Ovary (tissue), 3 donors: ENCODE results near the gene FAM193A.

Experiments
- EP300 ChIP-seq: sonication (generic); formaldehyde crosslinking; IDR thresholded peaks from one replicate; pipeline ENCODE4 v1.6.1; 2017; ENCODE audit warnings: antibody characterized with exemption
- POLR2A ChIP-seq: fragments of 450-650 bp; IDR thresholded peaks from one replicate; pipeline ENCODE4 v1.6.1; 2017; ENCODE audit warnings: antibody characterized with exemption, mild to moderate bottlenecking, moderate library complexity
- TF ChIP-seq, protein P1 (sequence below), 3 donors: fragments of 450-650 bp in 2 of 3; fragments of 200-600 bp in 1 of 3; IDR thresholded peaks; one replicate each; pipeline versions ENCODE4 v1.5.1 to v1.8.0; 2016 to 2022; ENCODE audit warnings: antibody characterized with exemption in 3 of 3, mild to moderate bottlenecking in 1 of 3
- donor health status: DM: no; HTN: no; CAD: no.

DNA sequence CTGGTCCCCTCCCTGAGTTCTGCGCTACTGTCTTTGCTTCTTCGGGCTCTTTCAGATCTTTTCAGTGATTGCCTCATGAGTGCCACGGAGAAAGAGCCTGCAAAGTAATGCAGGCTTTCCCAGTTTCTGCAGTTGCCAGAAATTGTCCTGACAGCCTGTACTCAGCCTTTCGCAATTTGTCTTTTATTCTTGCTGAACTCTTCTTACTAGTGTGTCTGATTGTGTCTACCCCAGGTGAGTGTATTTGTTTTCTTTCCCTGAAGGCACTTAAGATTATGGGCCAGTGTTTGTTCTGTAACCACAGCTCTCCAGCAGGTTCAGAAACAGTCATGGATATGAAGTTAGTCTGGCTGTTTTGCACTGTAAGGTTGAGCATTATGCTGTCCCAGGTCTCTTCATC, 47.1 kb downstream of the FAM193A start:
- TF ChIP-seq POLR2A (no peak), EP300 (no peak)
- TF ChIP-seq, protein P1, sequence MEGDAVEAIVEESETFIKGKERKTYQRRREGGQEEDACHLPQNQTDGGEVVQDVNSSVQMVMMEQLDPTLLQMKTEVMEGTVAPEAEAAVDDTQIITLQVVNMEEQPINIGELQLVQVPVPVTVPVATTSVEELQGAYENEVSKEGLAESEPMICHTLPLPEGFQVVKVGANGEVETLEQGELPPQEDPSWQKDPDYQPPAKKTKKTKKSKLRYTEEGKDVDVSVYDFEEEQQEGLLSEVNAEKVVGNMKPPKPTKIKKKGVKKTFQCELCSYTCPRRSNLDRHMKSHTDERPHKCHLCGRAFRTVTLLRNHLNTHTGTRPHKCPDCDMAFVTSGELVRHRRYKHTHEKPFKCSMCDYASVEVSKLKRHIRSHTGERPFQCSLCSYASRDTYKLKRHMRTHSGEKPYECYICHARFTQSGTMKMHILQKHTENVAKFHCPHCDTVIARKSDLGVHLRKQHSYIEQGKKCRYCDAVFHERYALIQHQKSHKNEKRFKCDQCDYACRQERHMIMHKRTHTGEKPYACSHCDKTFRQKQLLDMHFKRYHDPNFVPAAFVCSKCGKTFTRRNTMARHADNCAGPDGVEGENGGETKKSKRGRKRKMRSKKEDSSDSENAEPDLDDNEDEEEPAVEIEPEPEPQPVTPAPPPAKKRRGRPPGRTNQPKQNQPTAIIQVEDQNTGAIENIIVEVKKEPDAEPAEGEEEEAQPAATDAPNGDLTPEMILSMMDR (IDR thresholded peaks at IDR 0.05), result no peak
